Lung (tissue), 12 donors: ENCODE results near the gene CIC. TPM values are rescaled to one million over a fixed set of nuclear protein-coding genes. Genes with fewer than 3 reads are reported as not detected.
"Not testable (repeated sequence)": the region's sequence is repeated elsewhere in the genome, so short reads cannot be mapped to it uniquely, and the experiment has no call there.

Experiments
- ATAC-seq: fragments of 200-7000 bp; cut with Tn5 transposase; one replicate; pipeline ENCODE4 v1.9.1; 2020; ENCODE audit warnings: moderate number of reproducible peaks; ENCODE audit not compliant: insufficient read depth, low FRiP score
- DNase-seq, 3 donors: peaks; one replicate each; pipeline ENCODE4 v3.0.0-alpha.2; 2013 to 2017
- H3K27ac ChIP-seq, 2 donors: one replicate each; pipeline ENCODE4 v1.5.1; 2013; ENCODE audit warnings: mild to moderate bottlenecking in 2 of 2, moderate library complexity in 2 of 2, control low read depth in 1 of 2, inconsistent platforms in 1 of 2, low read depth in 1 of 2, low read length in 1 of 2
- H3K27me3 ChIP-seq, 3 donors: one replicate each; pipeline ENCODE4 v1.5.1; 2013; ENCODE audit warnings: low read length in 2 of 3; ENCODE audit not compliant: control insufficient read depth in 3 of 3, insufficient read depth in 3 of 3
- H3K36me3 ChIP-seq, 4 donors: one replicate each; pipeline ENCODE4 v1.5.1; 2013; ENCODE audit warnings: low read length in 4 of 4, mild to moderate bottlenecking in 1 of 4, moderate library complexity in 1 of 4; ENCODE audit not compliant: control insufficient read depth in 4 of 4, insufficient read depth in 4 of 4
- H3K4me1 ChIP-seq, 5 donors: one replicate each; pipeline ENCODE4 v1.5.1; 2013; ENCODE audit warnings: low read length in 5 of 5, mild to moderate bottlenecking in 2 of 5, moderate library complexity in 1 of 5; ENCODE audit not compliant: control insufficient read depth in 5 of 5, insufficient read depth in 5 of 5
- H3K4me3 ChIP-seq: one replicate; pipeline ENCODE4 v1.5.1; 2013; ENCODE audit warnings: mild to moderate bottlenecking, control low read depth, moderate library complexity
- H3K9ac ChIP-seq, 2 donors: one replicate each; pipeline ENCODE4 v1.5.1; 2013; ENCODE audit warnings: low read length in 2 of 2, control low read depth in 1 of 2; ENCODE audit not compliant: insufficient read depth in 1 of 2
- H3K9me3 ChIP-seq, 4 donors: one replicate each; pipeline ENCODE4 v1.5.1; 2013; ENCODE audit warnings: low read length in 3 of 4, mild to moderate bottlenecking in 1 of 4, moderate library complexity in 1 of 4; ENCODE audit not compliant: control insufficient read depth in 4 of 4, insufficient read depth in 3 of 4
- CTCF ChIP-seq: IDR thresholded peaks from 2 replicates; pipeline ENCODE4 v1.5.1; 2012; ENCODE audit warnings: mild to moderate bottlenecking; ENCODE audit errors: control extremely low read depth, extremely low read depth
- WGBS, 2 donors: extraction: QIAGEN DNeasy Blood & Tissue Kit; methylation state at CpG; one replicate each; pipeline ENCODE4 v1.1.7; 2013; 5-methylcytosine and 5-hydroxymethylcytosine counted together
- polyA plus RNA-seq, 2 donors: library from polyadenylated mRNA; stranded (reverse); fragments of 200-250 nt; gene quantifications; one replicate each; pipeline ENCODE4 v1.2.1, GENCODE V29; 2013
- total RNA-seq, 2 donors: library from RNA; depleted of rRNA in 1 of 2; stranded (reverse); fragments of >200 nt in 1 of 2; gene quantifications; one replicate each; pipeline ENCODE4 v1.2.1, GENCODE V29; 2014 to 2021
- donor health status: control.
- donor health status: control.
- donor health status: Bipolar disorder and iron deficiency.
- donor health status: healthy.
- donor health status: DM: yes; HTN: yes; CAD: no.

The CIC gene
- total and polyA plus RNA-seq, 4 donors = 31.2 to 84.5 (median 40.6) TPM

DNA sequence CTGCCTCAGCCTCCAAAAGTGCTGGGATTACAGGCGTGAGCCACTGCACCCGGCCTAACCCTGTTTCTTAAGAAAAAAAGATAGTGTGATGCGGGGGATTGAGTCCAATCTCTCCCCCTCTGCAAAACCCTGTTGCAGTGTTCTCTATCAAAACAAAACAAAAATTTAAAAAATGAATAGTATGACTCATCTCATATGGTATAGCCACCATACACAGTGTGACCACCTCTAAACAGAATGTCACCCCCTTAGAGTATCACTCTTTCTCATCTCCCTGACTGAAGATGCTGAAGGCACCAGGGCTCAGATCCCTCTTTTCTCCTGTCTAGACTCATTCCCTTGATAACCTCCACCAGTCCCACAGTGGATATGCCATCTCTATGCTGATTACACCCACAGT lies 7.3 kb upstream of the CIC start:
- no peaks in the 10 kb centered on the region for H3K9me3 ChIP-seq
- H3K27me3 ChIP-seq = no peaks in the 10 kb centered on the region
- H3K27ac ChIP-seq = no peak overlapping the region
- 94 to 95% methylated on average over 3 of the region's 3 CpGs for WGBS, 2 donors
- ATAC-seq (no peak), DNase-seq (no peak)
- TF ChIP-seq CTCF = no peak
- no peak overlapping the region for H3K4me3 ChIP-seq
- H3K4me1 ChIP-seq = peaks cover 0 to under 1% (median 0%) of the 10 kb centered on the region in 5 donors
- no peak overlapping the region for H3K9ac ChIP-seq
- H3K36me3 ChIP-seq = no peaks in the 10 kb centered on the region

- H3K27me3 ChIP-seq, H3K9ac ChIP-seq, DNase-seq, ATAC-seq, H3K4me3 ChIP-seq, H3K27ac ChIP-seq, H3K36me3 ChIP-seq, H3K9me3 ChIP-seq: not testable (repeated sequence)
- WGBS, 2 donors = 93 to 96% methylated on average over 4 of the region's 4 CpGs
- peaks cover 0 to 20% (median 8%) of the 10 kb centered on the region in 5 donors for H3K4me1 ChIP-seq
Observed at GRCh38 chr19:42266105-42266504, 2.9 kb upstream of the CIC start.

DNA sequence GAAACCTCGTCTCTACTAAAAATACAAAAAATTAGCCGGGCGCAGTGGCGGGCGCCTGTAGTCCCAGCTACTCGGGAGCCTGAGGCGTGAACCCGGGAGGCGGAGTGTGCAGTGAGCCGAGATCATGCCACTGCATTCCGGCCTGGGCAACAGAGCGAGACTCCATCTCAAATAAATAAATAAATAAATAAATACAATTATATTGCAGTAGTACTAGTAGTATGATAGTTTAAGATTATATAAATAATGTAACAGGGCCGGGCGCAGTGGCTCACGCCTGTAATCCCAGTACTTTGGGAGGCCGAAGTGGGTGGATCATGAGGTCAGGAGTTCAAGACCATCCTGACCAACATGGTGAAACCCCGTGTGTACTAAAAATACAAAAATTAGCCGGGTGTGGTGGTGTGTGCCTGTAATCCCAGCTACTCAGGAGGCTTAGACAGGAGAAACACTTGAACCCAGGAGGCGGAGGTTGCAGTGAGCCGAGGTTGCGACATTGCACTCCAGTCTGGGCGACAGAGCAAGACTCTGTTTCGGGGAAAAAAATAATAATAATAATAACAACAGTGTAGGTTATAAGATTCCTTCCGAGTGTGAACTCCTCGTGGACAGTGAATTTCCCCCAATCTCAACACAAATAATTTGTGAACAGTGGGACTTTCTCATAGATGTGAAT lies 2.0 kb upstream of the CIC start:
- Histone ChIP-seq H3K9ac (peak overlapping the region in 1 of 2 donors; percentile 93), H3K4me1 (peaks cover 0 to 20% (median 9%) of the 10 kb centered on the region in 5 donors)
- not testable (repeated sequence) for ATAC-seq, H3K36me3 ChIP-seq, H3K27me3 ChIP-seq, DNase-seq, H3K4me3 ChIP-seq, H3K27ac ChIP-seq, H3K9me3 ChIP-seq
- 89 to 92% methylated on average over 22 to 25 of the region's 25 CpGs for WGBS, 2 donors

DNA sequence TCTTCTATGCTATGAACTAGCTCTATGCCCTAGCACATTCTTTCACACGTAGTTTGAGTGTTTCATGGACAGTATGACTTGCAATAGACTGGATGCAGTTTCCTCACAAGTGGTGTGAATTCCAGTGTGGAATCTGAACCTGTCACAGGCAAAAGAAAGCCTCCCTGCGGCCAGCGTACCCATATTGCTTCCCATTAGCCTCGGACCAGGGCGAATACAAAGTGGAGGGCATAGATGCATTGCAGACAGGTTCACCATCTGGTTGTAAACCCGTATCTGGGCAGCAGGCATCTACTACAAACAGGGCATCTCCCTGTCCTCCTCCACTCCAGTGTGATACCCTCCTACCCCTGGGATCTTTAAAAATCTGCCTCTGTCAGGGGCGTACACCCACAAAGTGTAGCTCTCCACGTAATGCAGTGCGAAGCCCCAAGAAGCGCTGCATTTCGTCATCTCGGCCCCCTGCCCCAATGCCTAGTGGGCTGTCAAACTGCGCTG lies 1.4 kb upstream of the CIC start:
- Histone ChIP-seq H3K4me3 (peak overlapping the region; percentile 33), H3K36me3 (peaks cover 0 to 11% (median 4%) of the 10 kb centered on the region in 4 donors), H3K27ac (peak overlapping the region; percentile 94 to 97), H3K27me3 (no peaks in the 10 kb centered on the region), H3K4me1 (peaks cover 0 to 20% (median 9%) of the 10 kb centered on the region in 5 donors), H3K9ac (peak overlapping the region; percentile 85 to 93), H3K9me3 (no peaks in the 10 kb centered on the region)
- DNase-seq = peak in 2 of 3 donors; percentile 43 to 65
- ATAC-seq = no peak
- TF ChIP-seq CTCF = no peak
- whole genome bisulfite sequencing, 2 donors = 9% methylated on average over 13 of the region's 13 CpGs
